Endothelial cell of umbilical vein (primary cell): ENCODE results near the gene TJP1. TPM values are rescaled to one million over a fixed set of nuclear protein-coding genes. Genes with fewer than 3 reads are reported as not detected.
"Not testable (repeated sequence)": the region's sequence is repeated elsewhere in the genome, so short reads cannot be mapped to it uniquely, and the experiment has no call there.

Experiments used
- BruUV-seq: library from RNA; stranded (reverse); fragments of 400-500 nt; replicated peaks from 2 replicates; lab custom pipeline; 2021; lab: Mats Ljungman, UMichigan
- CTCF ChIA-PET: fragments of 300-600, 350-600 bp; sonication (Branson Sonifier 250); formaldehyde crosslinking; loops from one replicate; lab custom pipeline; 2021; ENCODE audit warnings: antibody characterized with exemption, inconsistent platforms; lab: Charles Lee
- POLR2A ChIA-PET: fragments of 300-600, 350-600 bp; sonication (Branson Sonifier 250); formaldehyde crosslinking; loops from one replicate; lab custom pipeline; 2021; ENCODE audit warnings: antibody characterized with exemption, inconsistent platforms; lab: Charles Lee
- DNase-seq: peaks from one replicate; pipeline ENCODE4 v3.0.0-alpha.2; 2011; ENCODE audit warnings: low read depth, low spot score
- FAIRE-seq: peaks from 2 replicates; lab custom pipeline; 2011; peaks lifted over from hg19 to GRCh38; lab: Jason Lieb, UNC
- H2AFZ ChIP-seq: 2 replicates; pipeline ENCODE4 v1.6.0; 2012; ENCODE audit warnings: low read depth, low read length, control low read depth, inconsistent platforms
- H3K27ac ChIP-seq: 2 replicates; pipeline ENCODE4 v1.5.1; 2011; ENCODE audit warnings: low read depth, mild to moderate bottlenecking, control low read depth, low read length, moderate library complexity; ENCODE audit not compliant: insufficient read depth
- H3K27me3 ChIP-seq, 2 experiments: 2 replicates each; pipeline versions ENCODE4 v1.6.0 to v1.6.1; 2011; ENCODE audit warnings: low read length in 2 of 2, mixed read lengths in 1 of 2; ENCODE audit not compliant: control insufficient read depth in 2 of 2, insufficient read depth in 2 of 2
- H3K36me3 ChIP-seq, 2 experiments: 2 replicates in 1 of 2; 3 replicates in 1 of 2; pipeline ENCODE4 v1.5.1; 2011; ENCODE audit warnings: low read length in 2 of 2, mild to moderate bottlenecking in 1 of 2, moderate library complexity in 1 of 2; ENCODE audit not compliant: control insufficient read depth in 2 of 2, insufficient read depth in 2 of 2; ENCODE audit errors: extremely low read depth in 1 of 2
- H3K4me1 ChIP-seq: 3 replicates; pipeline ENCODE4 v1.5.1; 2011; ENCODE audit warnings: mild to moderate bottlenecking, low read length; ENCODE audit not compliant: control insufficient read depth, insufficient read depth; ENCODE audit errors: extremely low read depth
- H3K4me2 ChIP-seq: 2 replicates; pipeline ENCODE4 v1.6.1; 2011; ENCODE audit warnings: low read length, control low read depth, mixed read lengths; ENCODE audit not compliant: insufficient read depth
- H3K4me3 ChIP-seq, 3 experiments: fragments of 200-600 bp in 1 of 3; sonication (generic), shearing (Covaris generic) in 1 of 3; replicated peaks in 1 of 3; 2 replicates each; pipeline ENCODE4 v1.5.1; 2011 to 2016; ENCODE audit warnings: control low read depth in 3 of 3, low read length in 3 of 3, mild to moderate bottlenecking in 2 of 3, inconsistent platforms in 1 of 3, low read depth in 1 of 3, moderate library complexity in 1 of 3; ENCODE audit not compliant: insufficient read depth in 1 of 3
- H3K79me2 ChIP-seq: 2 replicates; pipeline ENCODE4 v1.6.0; 2012; ENCODE audit warnings: low read length, inconsistent platforms; ENCODE audit not compliant: control insufficient read depth, insufficient read depth
- H3K9ac ChIP-seq: replicated peaks from 2 replicates; pipeline ENCODE3; 2011; ENCODE audit warnings: low read length, control low read depth; ENCODE audit not compliant: insufficient read depth; ENCODE audit errors: extremely low read depth
- H3K9me1 ChIP-seq: replicated peaks from 3 replicates; pipeline ENCODE4 v1.6.0; 2011; ENCODE audit warnings: mild to moderate bottlenecking, low read length; ENCODE audit not compliant: control insufficient read depth, insufficient read depth; ENCODE audit errors: extremely low read depth
- H3K9me3 ChIP-seq: replicated peaks from 2 replicates; pipeline ENCODE4 v1.5.1; 2012; ENCODE audit warnings: low read length, inconsistent platforms; ENCODE audit not compliant: control insufficient read depth, insufficient read depth
- H4K20me1 ChIP-seq: replicated peaks from 2 replicates; pipeline ENCODE3; 2011; ENCODE audit warnings: mild to moderate bottlenecking, low read length; ENCODE audit not compliant: control insufficient read depth, insufficient read depth; ENCODE audit errors: extremely low read depth
- CTCF ChIP-seq, 2 donors: IDR thresholded peaks; 1 replicate in 1 of 2; 2 replicates in 1 of 2; pipeline ENCODE4 v1.5.1; 2011; ENCODE audit warnings: low read length in 2 of 2, mild to moderate bottlenecking in 2 of 2, moderate library complexity in 2 of 2, control low read depth in 1 of 2, inconsistent platforms in 1 of 2, low read depth in 1 of 2; ENCODE audit not compliant: insufficient read depth in 1 of 2; ENCODE audit errors: extremely low read depth in 1 of 2
- EZH2 ChIP-seq: IDR thresholded peaks from 2 replicates; pipeline ENCODE4 v1.6.1; 2012; ENCODE audit warnings: borderline replicate concordance, low read depth, mild to moderate bottlenecking, moderate library complexity, low read length, inconsistent platforms; ENCODE audit not compliant: severe bottlenecking
- FOS ChIP-seq: IDR thresholded peaks from 2 replicates; pipeline ENCODE4 v1.6.1; 2011; ENCODE audit warnings: mild to moderate bottlenecking, low read length, moderate library complexity, borderline replicate concordance; ENCODE audit not compliant: insufficient read depth
- GATA2 ChIP-seq: IDR thresholded peaks from 2 replicates; pipeline ENCODE4 v1.7.0; 2011; ENCODE audit warnings: low read depth, mild to moderate bottlenecking, moderate library complexity, mixed read lengths, low read length; ENCODE audit not compliant: insufficient read length, insufficient read depth
- JUN ChIP-seq: IDR thresholded peaks from 2 replicates; pipeline ENCODE4 v1.6.1; 2011; ENCODE audit warnings: borderline replicate concordance, low read depth; ENCODE audit not compliant: insufficient read length, insufficient read depth
- MAX ChIP-seq: IDR thresholded peaks from 2 replicates; pipeline ENCODE4 v1.6.1; 2011; ENCODE audit not compliant: insufficient read depth, insufficient read length
- MYC ChIP-seq: IDR thresholded peaks from one replicate; pipeline ENCODE4 v1.6.1; 2011; ENCODE audit warnings: mild to moderate bottlenecking, low read depth, low read length
- POLR2A ChIP-seq: IDR thresholded peaks from 2 replicates; pipeline ENCODE4 v1.6.1; 2012; ENCODE audit warnings: low read depth, mild to moderate bottlenecking, control low read depth, low read length
- POLR2AphosphoS5 ChIP-seq: IDR thresholded peaks from 2 replicates; pipeline ENCODE4 v1.6.1; 2012; ENCODE audit warnings: low read depth, mild to moderate bottlenecking, control low read depth, low read length, moderate library complexity; ENCODE audit not compliant: insufficient read depth
- dilution Hi-C: fragments of 300-500 bp; cut with MboI; formaldehyde crosslinking; loops from one replicate; pipeline ENCODE4 v1.15.0; 2019; ENCODE audit warnings: low sequenced_read_pairs; ENCODE audit not compliant: extremely low pct_ligation_motif_present
- intact Hi-C: fragments of 100-400 bp; cut with micrococcal nuclease; formaldehyde crosslinking; loops from one replicate; pipeline ENCODE4 v1.10.0; 2022
- polyA plus RNA-seq, 4 experiments: library from polyadenylated mRNA; depleted of rRNA in 3 of 4; stranded (reverse) in 3 of 4; unstranded in 1 of 4; fragments of >200 nt; gene quantifications; 2 replicates each; pipeline versions ENCODE4 v1.2.1 to v1.2.3, GENCODE V29; 2011 to 2012; ENCODE audit warnings: missing spikeins in 1 of 4
- total RNA-seq: library from RNA; stranded (reverse); gene quantifications from 2 replicates; pipeline ENCODE4 v1.2.3, GENCODE V29; 2021

The TJP1 gene
- total and polyA plus RNA-seq, 2 donors (not counting 3 experiments of a cell fraction or from before 2014, with no cell fraction given), result 45.6 to 128 TPM

- ChIA-PET POLR2A (no interaction called here), CTCF (interaction anchor here (1.5 kb wide), 1 partner anchor 229 kb away, joined by 3 read pairs; no protein-coding TSS in a partner anchor)
- dilution Hi-C loops, result no loop called here
- TF ChIP-seq GATA2 (no peak), POLR2A (no peak), CTCF (IDR thresholded peaks at IDR 0.05; ENCODE audit: extremely low read depth in 1 of 2, insufficient read depth in 1 of 2, low read depth in 1 of 2, low read length in 2 of 2) (no peak), POLR2AphosphoS5 (no peak), MYC (no peak), JUN (no peak), MAX (no peak), EZH2 (no peak), FOS (no peak)
- Histone ChIP-seq H3K9ac (no peak overlapping the region), H3K9me3 (no peaks in the 10 kb centered on the region), H3K79me2 (no peaks in the 10 kb centered on the region), H4K20me1 (no peaks in the 10 kb centered on the region), H3K4me3 (no peak overlapping the region), H2AFZ (no peak overlapping the region), H3K27ac (peak overlapping the region; percentile 90), H3K36me3 (peaks cover 2 to 4% of the 10 kb centered on the region in 2 experiments), H3K9me1 (no peaks in the 10 kb centered on the region), H3K27me3 (no peaks in the 10 kb centered on the region), H3K4me1 (peaks cover 23% of the 10 kb centered on the region), H3K4me2 (no peak overlapping the region)
- no peak for FAIRE-seq
- no TSS peak for BruUV-seq
- intact Hi-C loops, result loop anchor here (5.0 kb wide), 3 partner anchors 40 to 125 kb away; partner anchors contain the start of gene TJP1
- DNase-seq, result no peak
Observed at GRCh38 chr15:29696950-29697738, 125.1 kb downstream of the TJP1 start.

- H3K4me2 ChIP-seq, H3K79me2 ChIP-seq, H2AFZ ChIP-seq, H3K27ac ChIP-seq, CTCF ChIA-PET, POLR2A ChIA-PET, H3K9me1 ChIP-seq, FAIRE-seq, BruUV-seq, H3K9ac ChIP-seq, H3K4me3 ChIP-seq, DNase-seq, H4K20me1 ChIP-seq, H3K36me3 ChIP-seq, H3K9me3 ChIP-seq, H3K27me3 ChIP-seq, dilution Hi-C loops: not testable (repeated sequence)
- intact Hi-C loops, result loop anchor here (5.0 kb wide), 3 partner anchors 41 to 126 kb away; partner anchors contain the start of gene TJP1
- peaks cover 23% of the 10 kb centered on the region for H3K4me1 ChIP-seq
Observed at GRCh38 chr15:29696506-29696905, 125.8 kb downstream of the TJP1 start.
